Measurements from ENCODE around the gene CNST.
A peak's percentile ranks its signal among the peaks of the same experiment; 100 is the strongest.

The CNST gene

GRCh38 chr1:246674049-246674448 is 107.8 kb downstream of the CNST start:
- POLR2A ChIA-PET, result no interaction called here
- Histone ChIP-seq H3K36me3 (ENCODE audit: control insufficient read depth in 4 of 4, insufficient read depth in 4 of 4, low read length in 3 of 4) (peaks cover 2 to 11% (median 7%) of the 10 kb centered on the region in 4 experiments), H3K9me3 (ENCODE audit: control extremely low read depth in 1 of 5, control insufficient read depth in 4 of 5, insufficient read depth in 2 of 5, low read depth in 1 of 5, low read length in 4 of 5) (no peaks in the 10 kb centered on the region), H3K27me3 (replicated peaks in 2 of 5; ENCODE audit: control insufficient read depth in 4 of 5, insufficient read depth in 5 of 5, low read length in 4 of 5) (no peaks in the 10 kb centered on the region), H3K4me1 (ENCODE audit: control extremely low read depth in 1 of 4, control insufficient read depth in 4 of 4, insufficient read depth in 4 of 4, low read length in 3 of 4) (no peaks in the 10 kb centered on the region), H3K27ac (ENCODE audit: insufficient read depth in 1 of 2, low read depth in 1 of 2, low read length in 2 of 2, poor library complexity in 1 of 2, severe bottlenecking in 2 of 2) (no peak overlapping the region), H3K4me3 (ENCODE audit: control insufficient read depth in 1 of 7, extremely low read depth in 1 of 7, insufficient read depth in 4 of 7, low read depth in 2 of 7, low read length in 6 of 7) (no peak overlapping the region)
- 100% methylated on average over 3 of the region's 8 CpGs for WGBS (ENCODE audit: insufficient coverage)
- CTCF ChIA-PET, result no interaction called here
- DNase-seq, result no peak

DNA sequence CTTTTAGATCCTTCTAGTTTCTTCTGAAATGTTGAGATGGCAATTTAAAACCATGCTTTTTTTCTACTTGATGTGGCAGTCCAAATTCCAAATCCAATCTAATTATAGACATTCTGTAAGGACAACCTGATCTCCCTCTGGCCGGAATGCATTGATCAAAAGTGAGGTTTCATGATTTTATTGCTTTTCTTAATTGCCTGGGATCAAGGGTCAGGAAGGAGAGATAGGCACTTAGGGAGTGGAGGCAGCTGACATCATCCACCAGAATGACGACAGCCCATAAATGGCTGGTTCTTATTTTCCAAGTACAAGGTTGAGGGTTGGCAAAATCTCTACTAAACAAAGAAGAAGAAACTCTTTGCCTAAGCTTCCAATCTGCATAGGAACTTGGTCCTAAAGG is 111.6 kb downstream of the CNST start:
- no peak for DNase-seq
- H3K4me3 ChIP-seq (ENCODE audit: control insufficient read depth in 1 of 7, extremely low read depth in 1 of 7, insufficient read depth in 4 of 7, low read depth in 2 of 7, low read length in 6 of 7), result no peak overlapping the region
- ChIA-PET POLR2A (interaction anchor here (1.1 kb wide), 1 partner anchor 60 kb away, joined by 3 read pairs; no protein-coding TSS in a partner anchor), CTCF (interaction anchor here (1.3 kb wide), 1 partner anchor 12 kb away, joined by 6 read pairs; no protein-coding TSS in a partner anchor)
- H3K36me3 ChIP-seq (ENCODE audit: control insufficient read depth in 4 of 4, insufficient read depth in 4 of 4, low read length in 3 of 4), result no peaks in the 10 kb centered on the region
- WGBS (ENCODE audit: insufficient coverage), result 100% methylated on average over 1 of the region's 2 CpGs
- H3K4me1 ChIP-seq (ENCODE audit: control extremely low read depth in 1 of 4, control insufficient read depth in 4 of 4, insufficient read depth in 4 of 4, low read length in 3 of 4), result no peaks in the 10 kb centered on the region
- no peaks in the 10 kb centered on the region for H3K27me3 ChIP-seq (replicated peaks in 2 of 5; ENCODE audit: control insufficient read depth in 4 of 5, insufficient read depth in 5 of 5, low read length in 4 of 5)
- no peaks in the 10 kb centered on the region for H3K9me3 ChIP-seq (ENCODE audit: control extremely low read depth in 1 of 5, control insufficient read depth in 4 of 5, insufficient read depth in 2 of 5, low read depth in 1 of 5, low read length in 4 of 5)
- no peak overlapping the region for H3K27ac ChIP-seq (ENCODE audit: insufficient read depth in 1 of 2, low read depth in 1 of 2, low read length in 2 of 2, poor library complexity in 1 of 2, severe bottlenecking in 2 of 2)

- ChIA-PET CTCF (interaction anchor here (3.7 kb wide), 1 partner anchor 11 kb away, joined by 19 read pairs; no protein-coding TSS in a partner anchor), POLR2A (no interaction called here)
- no peaks in the 10 kb centered on the region for H3K27me3 ChIP-seq (replicated peaks in 2 of 5; ENCODE audit: control insufficient read depth in 4 of 5, insufficient read depth in 5 of 5, low read length in 4 of 5)
- H3K9me3 ChIP-seq (ENCODE audit: control extremely low read depth in 1 of 5, control insufficient read depth in 4 of 5, insufficient read depth in 2 of 5, low read depth in 1 of 5, low read length in 4 of 5), result no peaks in the 10 kb centered on the region
- no peaks in the 10 kb centered on the region for H3K36me3 ChIP-seq (ENCODE audit: control insufficient read depth in 4 of 4, insufficient read depth in 4 of 4, low read length in 3 of 4)
- no peak for DNase-seq
- WGBS (ENCODE audit: insufficient coverage), result 94% methylated on average over 13 of the region's 18 CpGs
- no peaks in the 10 kb centered on the region for H3K4me1 ChIP-seq (ENCODE audit: control extremely low read depth in 1 of 4, control insufficient read depth in 4 of 4, insufficient read depth in 4 of 4, low read length in 3 of 4)
- no peak overlapping the region for H3K27ac ChIP-seq (ENCODE audit: insufficient read depth in 1 of 2, low read depth in 1 of 2, low read length in 2 of 2, poor library complexity in 1 of 2, severe bottlenecking in 2 of 2)
- no peak overlapping the region for H3K4me3 ChIP-seq (ENCODE audit: control insufficient read depth in 1 of 7, extremely low read depth in 1 of 7, insufficient read depth in 4 of 7, low read depth in 2 of 7, low read length in 6 of 7)
Measured at GRCh38 chr1:246678816-246679793, 112.8 kb downstream of the CNST start.

- H3K27me3 ChIP-seq (replicated peaks in 2 of 5; ENCODE audit: control insufficient read depth in 4 of 5, insufficient read depth in 5 of 5, low read length in 4 of 5), result no peaks in the 10 kb centered on the region
- ChIA-PET POLR2A (no interaction called here), CTCF (interaction anchor here (3.7 kb wide), 1 partner anchor 10 kb away, joined by 19 read pairs; no protein-coding TSS in a partner anchor)
- no peaks in the 10 kb centered on the region for H3K4me1 ChIP-seq (ENCODE audit: control extremely low read depth in 1 of 4, control insufficient read depth in 4 of 4, insufficient read depth in 4 of 4, low read length in 3 of 4)
- H3K36me3 ChIP-seq (ENCODE audit: control insufficient read depth in 4 of 4, insufficient read depth in 4 of 4, low read length in 3 of 4), result no peaks in the 10 kb centered on the region
- DNase-seq, result no peak
- H3K9me3 ChIP-seq (ENCODE audit: control extremely low read depth in 1 of 5, control insufficient read depth in 4 of 5, insufficient read depth in 2 of 5, low read depth in 1 of 5, low read length in 4 of 5), result no peaks in the 10 kb centered on the region
- H3K4me3 ChIP-seq (ENCODE audit: control insufficient read depth in 1 of 7, extremely low read depth in 1 of 7, insufficient read depth in 4 of 7, low read depth in 2 of 7, low read length in 6 of 7), result no peak overlapping the region
- WGBS (ENCODE audit: insufficient coverage), result 100% methylated on average over 1 of the region's 1 CpG
- H3K27ac ChIP-seq (ENCODE audit: insufficient read depth in 1 of 2, low read depth in 1 of 2, low read length in 2 of 2, poor library complexity in 1 of 2, severe bottlenecking in 2 of 2), result no peak overlapping the region
Measured at GRCh38 chr1:246679794-246680177, 113.5 kb downstream of the CNST start.

DNA sequence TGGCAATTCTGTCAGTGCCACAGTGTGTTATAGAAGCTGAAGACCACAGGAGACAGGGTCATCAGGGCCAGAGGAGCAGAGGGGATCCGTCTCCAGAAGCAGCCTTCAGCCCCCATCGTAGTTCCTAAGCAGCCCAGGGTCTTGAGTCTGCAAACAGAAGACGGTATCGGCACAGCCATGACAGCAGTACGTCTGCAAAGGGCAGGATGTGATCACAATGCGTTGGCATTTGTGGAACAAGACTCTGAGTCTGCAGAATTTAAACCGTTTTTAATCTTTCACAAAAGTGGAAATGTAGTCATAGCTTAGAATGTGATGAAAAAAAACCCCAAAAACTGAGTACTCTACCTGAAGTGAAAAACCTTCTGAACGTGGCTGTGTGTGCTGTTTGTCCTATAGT is 113.9 kb downstream of the CNST start:
- CTCF ChIA-PET, result interaction anchor here (3.7 kb wide), 1 partner anchor 10 kb away, joined by 19 read pairs; no protein-coding TSS in a partner anchor
- 79% methylated on average over 8 of the region's 8 CpGs for WGBS (ENCODE audit: insufficient coverage)
- Histone ChIP-seq H3K27me3 (replicated peaks in 2 of 5; ENCODE audit: control insufficient read depth in 4 of 5, insufficient read depth in 5 of 5, low read length in 4 of 5) (no peaks in the 10 kb centered on the region), H3K27ac (ENCODE audit: insufficient read depth in 1 of 2, low read depth in 1 of 2, low read length in 2 of 2, poor library complexity in 1 of 2, severe bottlenecking in 2 of 2) (no peak overlapping the region), H3K4me1 (ENCODE audit: control extremely low read depth in 1 of 4, control insufficient read depth in 4 of 4, insufficient read depth in 4 of 4, low read length in 3 of 4) (no peaks in the 10 kb centered on the region), H3K36me3 (ENCODE audit: control insufficient read depth in 4 of 4, insufficient read depth in 4 of 4, low read length in 3 of 4) (no peaks in the 10 kb centered on the region), H3K4me3 (ENCODE audit: control insufficient read depth in 1 of 7, extremely low read depth in 1 of 7, insufficient read depth in 4 of 7, low read depth in 2 of 7, low read length in 6 of 7) (no peak overlapping the region), H3K9me3 (ENCODE audit: control extremely low read depth in 1 of 5, control insufficient read depth in 4 of 5, insufficient read depth in 2 of 5, low read depth in 1 of 5, low read length in 4 of 5) (no peaks in the 10 kb centered on the region)
- peak in 1 of 3 donors; percentile 23 for DNase-seq
- POLR2A ChIA-PET, result no interaction called here

- no peaks in the 10 kb centered on the region for H3K4me1 ChIP-seq (ENCODE audit: control extremely low read depth in 1 of 4, control insufficient read depth in 4 of 4, insufficient read depth in 4 of 4, low read length in 3 of 4)
- no peak overlapping the region for H3K27ac ChIP-seq (ENCODE audit: insufficient read depth in 1 of 2, low read depth in 1 of 2, low read length in 2 of 2, poor library complexity in 1 of 2, severe bottlenecking in 2 of 2)
- H3K4me3 ChIP-seq (ENCODE audit: control insufficient read depth in 1 of 7, extremely low read depth in 1 of 7, insufficient read depth in 4 of 7, low read depth in 2 of 7, low read length in 6 of 7), result no peak overlapping the region
- no peak for DNase-seq
- H3K27me3 ChIP-seq (replicated peaks in 2 of 5; ENCODE audit: control insufficient read depth in 4 of 5, insufficient read depth in 5 of 5, low read length in 4 of 5), result no peaks in the 10 kb centered on the region
- H3K36me3 ChIP-seq (ENCODE audit: control insufficient read depth in 4 of 4, insufficient read depth in 4 of 4, low read length in 3 of 4), result no peaks in the 10 kb centered on the region
- POLR2A ChIA-PET, result no interaction called here
- WGBS (ENCODE audit: insufficient coverage), result 100% methylated on average over 10 of the region's 10 CpGs
- H3K9me3 ChIP-seq (ENCODE audit: control extremely low read depth in 1 of 5, control insufficient read depth in 4 of 5, insufficient read depth in 2 of 5, low read depth in 1 of 5, low read length in 4 of 5), result no peaks in the 10 kb centered on the region
- CTCF ChIA-PET, result interaction anchor here (1.2 to 3.7 kb wide), 4 partner anchors 9 to 44 kb away, joined by 3 to 19 read pairs (median 3); partner anchors contain the start of gene SCCPDH
Measured at GRCh38 chr1:246680696-246681130, 114.5 kb downstream of the CNST start.
